Natural killer cell (primary cell): Measurements from ENCODE around the gene PKN3. TPM values are rescaled to one million over a fixed set of nuclear protein-coding genes. Genes with fewer than 3 reads are reported as not detected.

ENCODE experiments used
- ATAC-seq, 3 donors: fragments of 150-1000 bp in 2 of 3; fragments of 200-7000 bp in 1 of 3; cut with Tn5 transposase; 1 replicate in 1 of 3; 2 replicates in 2 of 3; pipeline ENCODE4 v1.10.0; 2021; ENCODE audit warnings: mild to moderate bottlenecking in 2 of 3, moderate library complexity in 2 of 3
- DNase-seq, 2 donors: peaks; one replicate each; pipeline versions ENCODE4 v3.0.0 to v3.0.0-alpha.2; 2013 to 2021; ENCODE audit warnings: mixed read lengths in 1 of 2
- H3K27ac ChIP-seq: one replicate; pipeline ENCODE4 v1.5.1; 2013; ENCODE audit warnings: mild to moderate bottlenecking, low read length
- H3K27me3 ChIP-seq: one replicate; pipeline ENCODE4 v1.6.1; 2013; ENCODE audit warnings: low read length; ENCODE audit not compliant: control insufficient read depth, insufficient read depth
- H3K36me3 ChIP-seq: one replicate; pipeline ENCODE4 v1.6.1; 2013; ENCODE audit warnings: low read length; ENCODE audit not compliant: control insufficient read depth, insufficient read depth
- H3K4me1 ChIP-seq: one replicate; pipeline ENCODE4 v1.6.1; 2013; ENCODE audit warnings: low read length; ENCODE audit not compliant: control insufficient read depth, insufficient read depth
- H3K4me3 ChIP-seq: one replicate; pipeline ENCODE4 v1.5.1; 2013; ENCODE audit warnings: low read length
- H3K9me3 ChIP-seq: one replicate; pipeline ENCODE4 v1.6.1; 2013; ENCODE audit warnings: low read length; ENCODE audit not compliant: control insufficient read depth, insufficient read depth
- H3K27ac Mint-ChIP-seq, 2 donors: one replicate each; pipeline ENCODE4 v1.8.0; 2022; ENCODE audit warnings: mild to moderate bottlenecking in 2 of 2, mixed read lengths in 2 of 2, moderate library complexity in 1 of 2
- H3K27me3 Mint-ChIP-seq, 2 donors: one replicate each; pipeline ENCODE4 v1.8.0; 2022; ENCODE audit warnings: low read depth in 2 of 2, mixed read lengths in 2 of 2
- H3K36me3 Mint-ChIP-seq: one replicate; pipeline ENCODE4 v1.8.0; 2022; ENCODE audit warnings: mixed read lengths
- H3K4me1 Mint-ChIP-seq, 2 donors: one replicate each; pipeline ENCODE4 v1.8.0; 2022; ENCODE audit warnings: mixed read lengths in 2 of 2
- H3K4me3 Mint-ChIP-seq: one replicate; pipeline ENCODE4 v1.8.0; 2022; ENCODE audit warnings: mild to moderate bottlenecking, moderate library complexity, mixed read lengths
- H3K9me3 Mint-ChIP-seq, 2 donors: one replicate each; pipeline ENCODE4 v1.8.0; 2022; ENCODE audit warnings: mixed read lengths in 2 of 2
- WGBS: methylation state at CpG from one replicate; pipeline ENCODE4 v1.1.7; 2013; ENCODE audit warnings: missing lambda C conversion rate; ENCODE audit not compliant: insufficient coverage; 5-methylcytosine and 5-hydroxymethylcytosine counted together
- intact Hi-C: fragments of 100-400 bp; cut with micrococcal nuclease; formaldehyde crosslinking; loops from one replicate; pipeline ENCODE4 v1.14.2; 2022
- total RNA-seq, 4 donors: library from RNA; stranded (reverse); fragments of 120-200 nt in 1 of 4; gene quantifications; one replicate each; pipeline versions ENCODE4 v1.2.3 to v1.2.4, GENCODE V29; 2013 to 2022
- TF ChIP-seq, protein P1 (sequence below): fragments of 200-600 bp; IDR thresholded peaks from one replicate; pipeline ENCODE4 v1.8.0; 2022; ENCODE audit warnings: antibody characterized with exemption

The PKN3 gene
- total RNA-seq, 3 donors from 2014 or later (not counting 1 experiment from before 2014, with no cell fraction given) = 3.6 to 4.5 (median 3.9) TPM

DNA sequence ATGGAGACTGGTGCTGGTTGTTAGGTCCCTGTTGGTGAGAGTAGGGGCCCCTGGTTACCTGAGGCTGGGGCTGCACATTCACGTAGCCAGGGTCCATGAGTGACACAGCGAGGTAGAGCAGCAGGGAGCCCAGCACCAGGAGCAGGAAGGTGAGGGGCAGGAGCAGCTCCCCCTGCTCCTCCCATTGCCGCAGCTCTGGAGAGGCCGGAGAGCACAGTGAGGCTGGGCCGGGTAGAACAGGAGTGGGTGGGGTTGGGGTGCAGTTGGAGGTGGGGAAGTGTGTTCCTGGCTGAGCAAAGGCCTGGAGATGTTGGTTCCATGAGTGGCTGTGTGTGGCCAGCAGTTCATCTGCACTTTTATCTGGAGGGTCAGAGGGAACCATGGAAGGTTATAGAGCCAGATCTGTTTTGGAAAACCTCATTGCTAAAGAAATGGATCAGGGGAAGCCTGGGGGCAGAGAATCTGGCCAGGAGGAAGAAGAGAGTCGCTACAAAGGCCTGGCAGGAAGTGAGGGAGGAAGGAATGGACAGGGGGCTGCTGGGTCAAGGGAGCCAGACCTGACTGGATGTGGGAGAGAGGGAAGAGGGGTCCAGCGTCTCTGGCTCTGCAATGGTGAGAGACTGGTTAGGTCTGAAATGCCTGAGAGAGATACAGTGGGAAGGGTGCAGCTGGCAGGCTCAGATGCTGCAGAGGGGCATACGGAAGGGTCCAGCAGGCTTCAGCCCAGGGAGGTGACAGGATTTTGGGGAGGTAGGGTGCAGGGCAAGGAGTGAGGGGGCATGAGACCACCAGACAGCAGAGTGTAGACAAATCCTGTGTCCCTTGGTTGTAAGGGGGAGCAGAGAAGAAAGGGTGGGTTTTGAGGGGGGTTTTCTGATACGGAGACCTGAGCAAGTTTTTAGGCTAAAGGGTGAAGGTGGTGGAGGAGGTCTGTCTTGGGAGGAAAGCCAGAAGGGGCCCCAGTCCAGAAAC lies 20.4 kb downstream of the PKN3 start:
- no peaks in the 10 kb centered on the region for H3K36me3 Mint-ChIP-seq
- TF ChIP-seq, protein P1, sequence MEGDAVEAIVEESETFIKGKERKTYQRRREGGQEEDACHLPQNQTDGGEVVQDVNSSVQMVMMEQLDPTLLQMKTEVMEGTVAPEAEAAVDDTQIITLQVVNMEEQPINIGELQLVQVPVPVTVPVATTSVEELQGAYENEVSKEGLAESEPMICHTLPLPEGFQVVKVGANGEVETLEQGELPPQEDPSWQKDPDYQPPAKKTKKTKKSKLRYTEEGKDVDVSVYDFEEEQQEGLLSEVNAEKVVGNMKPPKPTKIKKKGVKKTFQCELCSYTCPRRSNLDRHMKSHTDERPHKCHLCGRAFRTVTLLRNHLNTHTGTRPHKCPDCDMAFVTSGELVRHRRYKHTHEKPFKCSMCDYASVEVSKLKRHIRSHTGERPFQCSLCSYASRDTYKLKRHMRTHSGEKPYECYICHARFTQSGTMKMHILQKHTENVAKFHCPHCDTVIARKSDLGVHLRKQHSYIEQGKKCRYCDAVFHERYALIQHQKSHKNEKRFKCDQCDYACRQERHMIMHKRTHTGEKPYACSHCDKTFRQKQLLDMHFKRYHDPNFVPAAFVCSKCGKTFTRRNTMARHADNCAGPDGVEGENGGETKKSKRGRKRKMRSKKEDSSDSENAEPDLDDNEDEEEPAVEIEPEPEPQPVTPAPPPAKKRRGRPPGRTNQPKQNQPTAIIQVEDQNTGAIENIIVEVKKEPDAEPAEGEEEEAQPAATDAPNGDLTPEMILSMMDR = no peak
- intact Hi-C loops = loop anchor here (5.0 kb wide), 1 partner anchor 50 kb away; the partner anchor contains the start of gene ZER1
- WGBS = 78% methylated on average over 9 of the region's 9 CpGs
- peaks cover 26 to 35% of the 10 kb centered on the region in 2 donors for H3K4me1 Mint-ChIP-seq
- peak overlapping the region; percentile 86 to 94 for H3K27ac Mint-ChIP-seq
- no peaks in the 10 kb centered on the region for H3K27me3 ChIP-seq
- H3K4me1 ChIP-seq = peaks cover 25% of the 10 kb centered on the region
- H3K4me3 ChIP-seq = no peak overlapping the region
- H3K36me3 ChIP-seq = peaks cover 9% of the 10 kb centered on the region
- DNase-seq (no peak), ATAC-seq (no peak)
- H3K9me3 ChIP-seq = no peaks in the 10 kb centered on the region
- no peaks in the 10 kb centered on the region for H3K9me3 Mint-ChIP-seq
- H3K27ac ChIP-seq = peak overlapping the region; percentile 78
- no peaks in the 10 kb centered on the region for H3K27me3 Mint-ChIP-seq
- H3K4me3 Mint-ChIP-seq = peak overlapping the region; percentile 74

DNA sequence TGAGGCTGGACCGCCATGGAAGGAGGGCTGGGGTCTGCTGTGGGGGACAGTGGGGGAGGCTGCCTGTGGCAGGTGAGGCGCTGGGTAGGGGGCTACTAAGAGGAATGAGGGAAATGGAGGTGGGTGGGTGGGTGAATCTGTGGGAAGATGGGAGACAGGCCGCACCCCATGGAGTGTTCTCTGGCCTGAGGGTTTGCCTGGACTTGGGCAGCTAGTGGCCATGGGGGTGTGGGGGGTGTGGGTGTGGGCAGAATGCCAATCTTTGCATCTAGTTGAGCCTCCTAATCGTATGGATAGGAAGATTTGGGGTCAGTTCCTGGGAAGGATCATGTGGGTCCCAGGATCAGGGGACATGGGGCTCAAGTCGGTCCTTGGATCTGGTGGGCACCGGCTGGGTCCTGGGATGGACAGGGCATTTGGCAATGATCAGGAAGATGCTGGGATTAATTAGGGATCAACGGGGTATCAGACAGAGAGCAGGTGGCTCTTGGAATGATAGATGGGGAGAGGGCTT lies 21.1 kb downstream of the PKN3 start:
- Mint-ChIP-seq H3K27me3 (no peaks in the 10 kb centered on the region), H3K36me3 (no peaks in the 10 kb centered on the region), H3K4me1 (peaks cover 26 to 35% of the 10 kb centered on the region in 2 donors), H3K9me3 (no peaks in the 10 kb centered on the region), H3K27ac (peak overlapping the region; percentile 86 to 94), H3K4me3 (peak overlapping the region; percentile 93)
- Histone ChIP-seq H3K4me3 (peak overlapping the region; percentile 75), H3K36me3 (peaks cover 9% of the 10 kb centered on the region), H3K9me3 (no peaks in the 10 kb centered on the region), H3K27me3 (no peaks in the 10 kb centered on the region), H3K4me1 (peaks cover 25% of the 10 kb centered on the region), H3K27ac (peak overlapping the region; percentile 78)
- DNase-seq = peak in 1 of 2 donors; percentile 43
- TF ChIP-seq, protein P1 = no peak
- intact Hi-C loops = loop anchor here (5.0 kb wide), 1 partner anchor 49 kb away; the partner anchor contains the start of gene ZER1
- no peak for ATAC-seq
- WGBS = 35% methylated on average over 7 of the region's 7 CpGs

DNA sequence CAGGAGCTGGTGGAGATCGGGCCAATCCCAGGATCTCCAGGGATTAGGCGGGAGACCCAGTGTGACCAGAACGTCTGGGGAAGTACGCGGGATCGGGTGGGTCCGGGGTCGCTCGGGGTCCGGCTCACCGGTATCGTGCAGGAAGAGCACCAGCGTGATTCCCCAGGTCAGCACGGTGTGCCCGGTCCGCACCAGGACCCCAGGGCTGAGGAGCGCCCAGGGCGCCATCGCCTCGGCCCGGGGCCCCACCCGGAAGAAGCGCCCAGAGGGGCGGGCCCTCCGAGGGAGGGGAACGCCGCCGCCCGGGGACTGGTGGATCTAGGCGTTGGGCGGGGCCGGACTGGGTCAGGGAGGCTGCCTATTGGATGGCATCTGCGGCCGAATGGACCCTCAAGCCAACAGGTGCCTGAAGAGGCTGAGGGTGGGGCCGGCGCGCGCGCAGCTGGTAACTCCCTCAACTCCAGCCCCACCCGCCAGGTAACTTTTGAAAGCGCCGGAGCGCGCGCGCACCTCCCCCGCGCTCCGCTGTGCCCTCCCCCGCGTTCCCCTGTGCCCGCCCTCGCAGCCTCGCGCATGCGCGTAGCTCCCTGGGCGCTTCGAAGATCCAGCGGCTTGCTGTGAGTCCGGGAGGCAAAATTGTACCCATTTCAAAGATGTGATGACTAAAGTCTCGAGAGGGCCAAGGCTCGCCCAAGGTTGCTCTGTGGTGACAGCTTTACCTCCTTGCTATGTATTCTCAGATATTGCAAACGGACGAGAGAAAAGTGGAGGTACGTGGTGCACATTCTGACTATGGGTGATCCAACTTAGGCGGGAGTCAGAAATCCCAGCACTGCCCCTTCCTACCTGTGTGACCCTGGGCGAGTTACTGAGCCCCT lies 21.8 kb downstream of the PKN3 start, which contains the start of gene ZDHHC12:
Gene ZDHHC12 (minus strand): TSS at position 262 of the 878 bp plus-strand sequence. CDS start 34 bp downstream, at position 228.
- intact Hi-C loops = loop anchor here (1.0 to 5.0 kb wide), 4 partner anchors 35 to 95 kb away; partner anchors contain the start of genes DYNC2I2, ENDOG, SET and ZER1
- Histone ChIP-seq H3K4me1 (peaks cover 25% of the 10 kb centered on the region), H3K27me3 (no peaks in the 10 kb centered on the region), H3K4me3 (peak within 1 kb of the TSS; percentile 75), H3K9me3 (no peaks in the 10 kb centered on the region), H3K36me3 (peaks cover 9% of the 10 kb centered on the region), H3K27ac (peak within 1 kb of the TSS; percentile 78)
- H3K36me3 Mint-ChIP-seq = no peaks in the 10 kb centered on the region
- H3K4me1 Mint-ChIP-seq = peaks cover 26 to 35% of the 10 kb centered on the region in 2 donors
- 1% methylated on average over 68 of the region's 68 CpGs for WGBS
- H3K27me3 Mint-ChIP-seq = no peaks in the 10 kb centered on the region
- H3K9me3 Mint-ChIP-seq = no peaks in the 10 kb centered on the region
- peak within 1 kb of the TSS; percentile 86 to 94 for H3K27ac Mint-ChIP-seq
- DNase-seq (peak; percentile 97 to 99), ATAC-seq (peak; percentile 95 to 99 (median 96))
- TF ChIP-seq, protein P1 = no peak
- H3K4me3 Mint-ChIP-seq = peak within 1 kb of the TSS; percentile 93
